ENCODE results near the gene DMAC2.
"Not testable (repeated sequence)": the region's sequence is repeated elsewhere in the genome, so short reads cannot be mapped to it uniquely, and the experiment has no call there.

Gene DMAC2

GRCh38 chr19:41421973-41422372 lies 17.7 kb downstream of the DMAC2 start:
- no peak for DNase-seq

- DNase-seq, result no peak
Observed at GRCh38 chr19:41421314-41421713, 18.4 kb downstream of the DMAC2 start.

- DNase-seq, result no peak
Observed at GRCh38 chr19:41420101-41420880, 19.4 kb downstream of the DMAC2 start.

- DNase-seq, result no peak
Observed at GRCh38 chr19:41416194-41416674, 23.5 kb downstream of the DMAC2 start.

- DNase-seq, result no peak
Observed at GRCh38 chr19:41415154-41415571, 24.5 kb downstream of the DMAC2 start.

GRCh38 chr19:41414461-41414860 lies 25.3 kb downstream of the DMAC2 start:
- no peak for DNase-seq

- DNase-seq, result no peak
Observed at GRCh38 chr19:41413947-41414346, 25.8 kb downstream of the DMAC2 start.

- no peak for DNase-seq
Observed at GRCh38 chr19:41412953-41413352, 26.8 kb downstream of the DMAC2 start.

- DNase-seq, result no peak
Observed at GRCh38 chr19:41411968-41412265, 27.8 kb downstream of the DMAC2 start.

GRCh38 chr19:41411100-41411967 lies 28.4 kb downstream of the DMAC2 start:
- DNase-seq, result no peak

- DNase-seq, result no peak
Observed at GRCh38 chr19:41410336-41411054, 29.2 kb downstream of the DMAC2 start.

GRCh38 chr19:41409288-41409687 lies 30.4 kb downstream of the DMAC2 start:
- no peak for DNase-seq

- not testable (repeated sequence) for DNase-seq
Observed at GRCh38 chr19:41408846-41409245, 30.9 kb downstream of the DMAC2 start.

GRCh38 chr19:41408256-41408655 lies 31.5 kb downstream of the DMAC2 start:
- DNase-seq, result no peak

GRCh38 chr19:41407271-41407670 lies 32.4 kb downstream of the DMAC2 start:
- no peak for DNase-seq

GRCh38 chr19:41405776-41406175 lies 33.9 kb downstream of the DMAC2 start:
- DNase-seq, result no peak

GRCh38 chr19:41403181-41403970 lies 36.3 kb downstream of the DMAC2 start:
- no peak for DNase-seq

GRCh38 chr19:41402010-41402409 lies 37.7 kb downstream of the DMAC2 start:
- DNase-seq, result no peak

- no peak for DNase-seq
Observed at GRCh38 chr19:41401483-41401882, 38.2 kb downstream of the DMAC2 start.

- DNase-seq, result no peak
Observed at GRCh38 chr19:41399525-41399924, 40.2 kb downstream of the DMAC2 start.

- DNase-seq, result no peak
Observed at GRCh38 chr19:41399091-41399490, 40.6 kb downstream of the DMAC2 start.

- DNase-seq, result no peak
Observed at GRCh38 chr19:41398598-41398997, 41.1 kb downstream of the DMAC2 start.

- DNase-seq, result no peak
Observed at GRCh38 chr19:41398050-41398418, 41.7 kb downstream of the DMAC2 start.

All from activated T-cell treated with anti-CD3 and anti-CD28 coated beads, Interleukin-2, amount 50 U/mL, for 1 hour (primary cell).